CD14-positive monocyte (primary cell): ENCODE measurements around the gene TTLL10. TPM values are rescaled to one million over a fixed set of nuclear protein-coding genes. Genes with fewer than 3 reads are reported as not detected.
A peak's percentile ranks its signal among the peaks of the same experiment; 100 is the strongest.

ENCODE experiments used
- DNase-seq, 3 donors: peaks; one replicate each; pipeline ENCODE4 v3.0.0-alpha.2; 2011 to 2022
- H2AFZ ChIP-seq: 2 replicates; pipeline ENCODE4 v1.6.0; 2012; ENCODE audit warnings: mild to moderate bottlenecking, low read depth, low read length, inconsistent platforms; ENCODE audit not compliant: insufficient read depth, poor library complexity, severe bottlenecking
- H3K27ac ChIP-seq, 2 donors: 1 replicate in 1 of 2; 2 replicates in 1 of 2; pipeline ENCODE4 v1.5.1; 2012 to 2013; ENCODE audit warnings: low read length in 2 of 2, control low read depth in 1 of 2, inconsistent platforms in 1 of 2, low read depth in 1 of 2, mild to moderate bottlenecking in 1 of 2
- H3K27me3 ChIP-seq, 2 donors: one replicate each; pipeline versions ENCODE4 v1.6.0 to v1.6.1; 2011 to 2013; ENCODE audit warnings: low read length in 2 of 2; ENCODE audit not compliant: control insufficient read depth in 2 of 2, insufficient read depth in 2 of 2
- H3K36me3 ChIP-seq, 2 donors: replicated peaks in 1 of 2; 1 replicate in 1 of 2; 2 replicates in 1 of 2; pipeline versions ENCODE4 v1.5.1 to v1.6.1; 2012 to 2013; ENCODE audit warnings: low read length in 2 of 2, control low read depth in 1 of 2, inconsistent platforms in 1 of 2, mild to moderate bottlenecking in 1 of 2; ENCODE audit not compliant: insufficient read depth in 2 of 2, control insufficient read depth in 1 of 2
- H3K4me1 ChIP-seq, 2 donors: 1 replicate in 1 of 2; 2 replicates in 1 of 2; pipeline versions ENCODE4 v1.5.1 to v1.6.1; 2012 to 2013; ENCODE audit warnings: low read length in 2 of 2, control low read depth in 1 of 2, inconsistent platforms in 1 of 2, mild to moderate bottlenecking in 1 of 2, moderate library complexity in 1 of 2; ENCODE audit not compliant: insufficient read depth in 2 of 2, control insufficient read depth in 1 of 2
- H3K4me2 ChIP-seq: replicated peaks from 2 replicates; pipeline ENCODE3; 2012; ENCODE audit warnings: low read length, moderate library complexity, mild to moderate bottlenecking; ENCODE audit not compliant: poor library complexity, severe bottlenecking; ENCODE audit errors: extremely low read depth
- H3K4me3 ChIP-seq, 3 experiments: fragments of 200-600 bp in 1 of 3; sonication (generic) in 1 of 3; replicated peaks in 1 of 3; 1 replicate in 2 of 3; 2 replicates in 1 of 3; pipeline ENCODE4 v1.5.1; 2011 to 2013; ENCODE audit warnings: low read length in 3 of 3, mild to moderate bottlenecking in 3 of 3, control low read depth in 2 of 3, low read depth in 2 of 3, inconsistent platforms in 1 of 3, moderate library complexity in 1 of 3
- H3K79me2 ChIP-seq: 2 replicates; pipeline ENCODE4 v1.6.0; 2012; ENCODE audit warnings: mild to moderate bottlenecking, control low read depth, inconsistent platforms, low read length, moderate library complexity; ENCODE audit not compliant: insufficient read depth
- H3K9ac ChIP-seq: 2 replicates; pipeline ENCODE4 v1.6.0; 2017; ENCODE audit warnings: low read length, mild to moderate bottlenecking; ENCODE audit not compliant: insufficient read depth, poor library complexity, severe bottlenecking
- H3K9me3 ChIP-seq, 2 donors: replicated peaks in 1 of 2; 1 replicate in 1 of 2; 2 replicates in 1 of 2; pipeline versions ENCODE4 v1.5.1 to v1.6.1; 2012 to 2013; ENCODE audit warnings: low read length in 2 of 2, control low read depth in 1 of 2; ENCODE audit not compliant: control insufficient read depth in 1 of 2, insufficient read depth in 1 of 2
- H4K20me1 ChIP-seq: 2 replicates; pipeline ENCODE4 v1.6.0; 2012; ENCODE audit warnings: mild to moderate bottlenecking, low read length, control low read depth, moderate library complexity; ENCODE audit not compliant: insufficient read depth
- H3K27ac Mint-ChIP-seq, 7 donors: one replicate each; pipeline ENCODE4 v1.8.0; 2020; ENCODE audit warnings: mild to moderate bottlenecking in 7 of 7, mixed read lengths in 7 of 7, moderate library complexity in 6 of 7, inconsistent platforms in 2 of 7
- H3K27me3 Mint-ChIP-seq, 3 donors: one replicate each; pipeline ENCODE4 v1.8.0; 2021 to 2022; ENCODE audit warnings: low read depth in 3 of 3, mild to moderate bottlenecking in 3 of 3, mixed read lengths in 3 of 3, moderate library complexity in 3 of 3, inconsistent platforms in 1 of 3
- H3K36me3 Mint-ChIP-seq, 2 donors: one replicate each; pipeline ENCODE4 v1.8.0; 2020; ENCODE audit warnings: mixed read lengths in 2 of 2, inconsistent platforms in 1 of 2, mild to moderate bottlenecking in 1 of 2
- H3K4me1 Mint-ChIP-seq: one replicate; pipeline ENCODE4 v1.8.0; 2020; ENCODE audit warnings: mild to moderate bottlenecking, mixed read lengths
- H3K4me3 Mint-ChIP-seq, 2 donors: one replicate each; pipeline ENCODE4 v1.8.0; 2020; ENCODE audit warnings: mild to moderate bottlenecking in 2 of 2, mixed read lengths in 2 of 2, moderate library complexity in 1 of 2
- H3K9me3 Mint-ChIP-seq, 7 donors: one replicate each; pipeline ENCODE4 v1.8.0; 2020 to 2022; ENCODE audit warnings: mixed read lengths in 7 of 7, mild to moderate bottlenecking in 6 of 7, moderate library complexity in 6 of 7, inconsistent platforms in 2 of 7
- CTCF ChIP-seq: fragments of 200-600 bp; IDR thresholded peaks from one replicate; pipeline ENCODE4 v1.8.0; 2022; ENCODE audit warnings: antibody characterized with exemption, mild to moderate bottlenecking
- WGBS: methylation state at CpG from one replicate; pipeline ENCODE4 v1.1.5; 2013; ENCODE audit warnings: missing lambda C conversion rate; ENCODE audit not compliant: insufficient coverage; 5-methylcytosine and 5-hydroxymethylcytosine counted together
- intact Hi-C, 2 donors: fragments of 100-400 bp; cut with micrococcal nuclease; formaldehyde crosslinking; loops; one replicate each; pipeline versions ENCODE4 v1.15.0 to v1.15.1; 2023
- polyA plus RNA-seq, 3 donors: library from polyadenylated mRNA; depleted of rRNA in 1 of 3; unstranded in 2 of 3; stranded (reverse) in 1 of 3; fragments of 300-500 nt in 2 of 3; fragments of >200 nt in 1 of 3; fragmentation: Illumina TruSeq in 2 of 3; gene quantifications; 1 replicate in 2 of 3; 2 replicates in 1 of 3; pipeline ENCODE4 v1.2.3, GENCODE V29; 2012 to 2021

The TTLL10 gene
- polyA plus RNA-seq, 3 donors, result 0.06 TPM; not detected in 2

- Histone ChIP-seq H3K27me3 (peaks cover 2 to 24% of the 10 kb centered on the region in 2 donors), H3K4me1 (no peaks in the 10 kb centered on the region), H3K4me3 (no peak overlapping the region), H3K9me3 (no peaks in the 10 kb centered on the region), H3K9ac (no peak overlapping the region), H3K36me3 (no peaks in the 10 kb centered on the region), H3K4me2 (peak overlapping the region; percentile 29), H3K79me2 (no peaks in the 10 kb centered on the region), H2AFZ (no peak overlapping the region), H4K20me1 (no peaks in the 10 kb centered on the region), H3K27ac (no peak overlapping the region)
- H3K36me3 Mint-ChIP-seq, result no peaks in the 10 kb centered on the region
- peaks cover 0 to 3% (median 0%) of the 10 kb centered on the region in 7 donors for H3K9me3 Mint-ChIP-seq
- no peak for TF ChIP-seq CTCF
- peak overlapping the region in 1 of 2 donors; percentile 30 for H3K4me3 Mint-ChIP-seq
- under 1% methylated on average over 77 of the region's 109 CpGs for WGBS
- peaks cover 19 to 51% (median 21%) of the 10 kb centered on the region in 3 donors for H3K27me3 Mint-ChIP-seq
- H3K4me1 Mint-ChIP-seq, result no peaks in the 10 kb centered on the region
- peak in 2 of 3 donors; percentile 26 to 81 for DNase-seq
- intact Hi-C loops, result no loop called here
- H3K27ac Mint-ChIP-seq, result peak overlapping the region in 3 of 7 donors; percentile 45 to 54 (median 48)
Observed at GRCh38 chr1:1200876-1201810, 27.5 kb downstream of the TTLL10 start.

- H3K27me3 Mint-ChIP-seq, result peaks cover 35 to 70% (median 39%) of the 10 kb centered on the region in 3 donors
- H3K9me3 Mint-ChIP-seq, result peaks cover 0 to 4% (median 0%) of the 10 kb centered on the region in 7 donors
- TF ChIP-seq CTCF, result no peak
- Histone ChIP-seq H3K9ac (no peak overlapping the region), H3K4me1 (no peaks in the 10 kb centered on the region), H3K79me2 (no peaks in the 10 kb centered on the region), H3K36me3 (no peaks in the 10 kb centered on the region), H3K4me2 (no peak overlapping the region), H3K27ac (no peak overlapping the region), H3K27me3 (peaks cover 7 to 41% of the 10 kb centered on the region in 2 donors), H3K4me3 (no peak overlapping the region), H3K9me3 (no peaks in the 10 kb centered on the region), H4K20me1 (no peaks in the 10 kb centered on the region), H2AFZ (no peak overlapping the region)
- intact Hi-C loops, result no loop called here
- 98% methylated on average over 16 of the region's 27 CpGs for WGBS
- no peaks in the 10 kb centered on the region for H3K4me1 Mint-ChIP-seq
- H3K4me3 Mint-ChIP-seq, result no peak overlapping the region
- peak overlapping the region in 1 of 7 donors; percentile 25 for H3K27ac Mint-ChIP-seq
- no peak for DNase-seq
- H3K36me3 Mint-ChIP-seq, result no peaks in the 10 kb centered on the region
Observed at GRCh38 chr1:1202831-1203560, 29.3 kb downstream of the TTLL10 start.
